Non-pigmented ciliary epithelial cell (primary cell): ENCODE data around the gene BPGM.

Source experiments
- DNase-seq: peaks from one replicate; pipeline ENCODE4 v3.0.0-alpha.2; 2010; ENCODE audit warnings: low read depth

The BPGM gene

DNA sequence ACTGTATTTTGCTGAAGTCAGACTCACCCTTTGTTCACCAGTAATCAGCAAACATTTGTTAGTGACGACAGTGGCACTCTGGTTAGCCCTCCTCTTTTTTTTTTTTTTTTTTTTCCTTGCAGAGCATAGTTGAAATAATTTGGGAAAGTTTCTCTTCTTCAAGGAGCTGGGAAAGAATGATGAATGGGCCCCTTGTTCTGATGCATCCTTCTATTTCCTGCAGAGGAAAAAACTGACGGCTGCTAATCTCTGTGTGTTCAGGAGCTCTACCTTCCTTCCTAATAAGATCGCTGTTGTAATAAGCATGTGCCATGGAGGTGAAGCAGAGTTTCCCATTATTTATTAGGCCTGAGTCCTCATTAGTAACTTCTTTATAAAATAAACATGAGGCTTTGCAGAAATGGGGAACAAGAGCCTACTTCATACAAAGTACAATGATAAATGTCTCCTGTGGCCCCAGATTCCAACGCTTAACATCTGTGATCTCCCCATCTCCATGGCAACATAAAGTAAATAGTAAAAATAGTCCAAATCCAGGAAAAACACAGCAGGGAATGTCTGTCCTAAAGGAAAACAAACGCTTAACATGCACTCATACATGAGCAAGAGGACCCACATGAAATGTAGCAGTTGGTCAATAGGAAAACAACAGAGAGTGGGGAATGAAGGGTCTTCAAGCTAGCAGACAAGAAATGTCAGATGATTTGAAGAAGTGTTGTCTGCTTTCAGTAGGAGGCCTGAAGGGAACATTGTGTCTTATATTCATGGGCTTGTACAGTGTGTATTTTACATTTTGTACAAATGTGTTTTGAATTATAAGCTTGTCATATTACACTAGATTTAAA lies 73.7 kb downstream of the BPGM start:
- no peak for DNase-seq

DNA sequence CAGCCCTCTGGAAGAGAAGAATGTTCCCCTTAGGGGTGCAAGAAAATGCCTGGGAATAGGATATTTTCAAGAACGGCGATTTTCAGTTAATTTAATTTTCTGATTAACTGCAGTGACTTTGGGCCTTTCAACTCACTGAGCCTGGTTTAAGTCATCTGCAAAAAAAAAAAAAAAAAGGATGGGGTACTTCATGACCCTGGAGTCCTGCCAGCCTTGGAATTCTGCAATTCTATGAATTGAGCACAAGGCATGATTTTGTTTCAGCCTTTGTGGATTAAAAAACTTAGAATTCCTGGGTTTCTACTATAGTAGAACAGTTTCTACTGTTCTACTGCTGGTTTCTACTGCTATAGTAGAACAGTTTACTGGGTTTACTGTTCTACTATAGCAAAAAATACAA lies 74.5 kb downstream of the BPGM start:
- no peak for DNase-seq

GRCh38 chr7:134722786-134723322 lies 76.2 kb downstream of the BPGM start:
- no peak for DNase-seq

- no peak for DNase-seq
These were observed 77.2 kb downstream of the BPGM start for GRCh38 chr7:134723892-134724291.

- no peak for DNase-seq
These were observed 78.0 kb downstream of the BPGM start for GRCh38 chr7:134724606-134725005.

DNA sequence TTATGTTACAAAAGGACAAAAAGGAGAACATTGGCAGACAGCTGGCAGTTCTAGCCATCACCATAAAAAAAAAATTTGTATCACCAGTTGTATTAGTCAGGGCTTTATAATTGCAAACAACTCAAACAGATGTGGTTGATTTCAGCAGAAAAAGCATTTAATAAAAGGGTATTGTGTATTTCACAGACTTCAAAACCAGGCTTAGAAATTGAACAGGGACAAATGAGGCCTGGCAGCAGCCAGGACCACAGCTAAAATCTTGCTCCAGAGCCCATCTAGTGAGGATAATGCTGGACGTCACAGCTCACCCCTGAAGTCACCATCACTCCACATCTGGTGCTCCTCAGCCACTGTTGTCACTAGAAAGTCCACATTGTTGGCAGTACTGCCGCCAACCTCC lies 79.9 kb downstream of the BPGM start:
- DNase-seq, result no peak

GRCh38 chr7:134727711-134728110 lies 81.1 kb downstream of the BPGM start:
- DNase-seq, result no peak
